OCI-LY1 (cell line): ENCODE data around the gene GABARAPL2.

Experiments
- H2AFZ ChIP-seq: fragments of 200-600 bp; sonication (generic), shearing (Covaris generic); 2 replicates; pipeline ENCODE4 v1.6.0; 2014; ENCODE audit warnings: antibody characterized with exemption, mild to moderate bottlenecking, low read length
- H3F3A ChIP-seq: fragments of 200-600 bp; sonication (generic), shearing (Covaris generic); 2 replicates; pipeline ENCODE4 v1.6.0; 2014; ENCODE audit warnings: mild to moderate bottlenecking, antibody characterized with exemption, low read length, moderate library complexity; ENCODE audit not compliant: insufficient read depth
- H3K27ac ChIP-seq: fragments of 200-600 bp; sonication (generic); 2 replicates; pipeline ENCODE4 v1.5.1; 2014; ENCODE audit warnings: low read length, mixed run types, mild to moderate bottlenecking, low read depth; ENCODE audit not compliant: poor library complexity, severe bottlenecking
- H3K27me3 ChIP-seq: fragments of 200-600 bp; sonication (generic); 2 replicates; pipeline ENCODE4 v1.6.0; 2014; ENCODE audit warnings: antibody characterized with exemption, mild to moderate bottlenecking, low read length, moderate library complexity; ENCODE audit not compliant: insufficient read depth
- H3K36me3 ChIP-seq: fragments of 200-600 bp; sonication (generic); 2 replicates; pipeline ENCODE4 v1.6.1; 2014; ENCODE audit warnings: mild to moderate bottlenecking, antibody characterized with exemption, low read length, moderate library complexity, mixed read lengths; ENCODE audit not compliant: insufficient read depth
- H3K4me1 ChIP-seq: fragments of 200-600 bp; sonication (generic); 2 replicates; pipeline ENCODE4 v1.5.1; 2014; ENCODE audit warnings: mild to moderate bottlenecking, low read length, moderate library complexity; ENCODE audit not compliant: insufficient read depth, severe bottlenecking
- H3K4me2 ChIP-seq: fragments of 200-600 bp; sonication (generic), shearing (Covaris generic); 2 replicates; pipeline ENCODE4 v1.6.1; 2014; ENCODE audit warnings: low read length
- H3K4me3 ChIP-seq: fragments of 200-600 bp; sonication (generic); 2 replicates; pipeline ENCODE4 v1.5.1; 2014; ENCODE audit warnings: low read length, low read depth, mild to moderate bottlenecking, mixed read lengths; ENCODE audit not compliant: poor library complexity, severe bottlenecking
- H3K79me2 ChIP-seq: fragments of 200-600 bp; shearing (Covaris generic); 2 replicates; pipeline ENCODE4 v1.6.1; 2016; ENCODE audit warnings: mixed run types, low read length, mixed read lengths; ENCODE audit not compliant: insufficient read depth
- H3K9ac ChIP-seq: fragments of 200-600 bp; sonication (generic), shearing (Covaris generic); 2 replicates; pipeline ENCODE4 v1.6.1; 2014; ENCODE audit warnings: mild to moderate bottlenecking, low read length, mixed read lengths
- H3K9me2 ChIP-seq: fragments of 200-600 bp; sonication (generic), shearing (Covaris generic); 2 replicates; pipeline ENCODE4 v1.6.1; 2014; ENCODE audit warnings: low read depth, mild to moderate bottlenecking, low read length, mixed read lengths
- H3K9me3 ChIP-seq: fragments of 200-600 bp; shearing (Covaris generic); 2 replicates; pipeline ENCODE4 v1.6.1; 2014; ENCODE audit warnings: low read length, mixed read lengths
- H4K20me1 ChIP-seq: fragments of 200-600 bp; sonication (generic), shearing (Covaris generic); 2 replicates; pipeline ENCODE4 v1.6.0; 2016; ENCODE audit warnings: mild to moderate bottlenecking, low read length; ENCODE audit not compliant: insufficient read depth
- CTCF ChIP-seq: fragments of 200-600 bp; sonication (generic), shearing (Covaris generic); IDR thresholded peaks from 2 replicates; pipeline ENCODE4 v1.5.1; 2017; ENCODE audit warnings: mild to moderate bottlenecking, antibody characterized with exemption, low read length, moderate library complexity, mixed read lengths
- EZH2 ChIP-seq: fragments of 200-600 bp; sonication (generic), shearing (Covaris generic); IDR thresholded peaks from 2 replicates; pipeline ENCODE4 v1.8.0; 2017; ENCODE audit warnings: borderline replicate concordance, mixed run types, mild to moderate bottlenecking, antibody characterized with exemption, low read length, moderate library complexity, mixed read lengths

The GABARAPL2 gene

GRCh38 chr16:75578212-75578611 is 12.0 kb downstream of the GABARAPL2 start:
- Histone ChIP-seq H3F3A (no peaks in the 10 kb centered on the region), H4K20me1 (no peaks in the 10 kb centered on the region), H2AFZ (no peak overlapping the region), H3K36me3 (peaks cover 67% of the 10 kb centered on the region), H3K4me3 (no peak overlapping the region), H3K27ac (no peak overlapping the region), H3K27me3 (no peaks in the 10 kb centered on the region), H3K9me2 (no peaks in the 10 kb centered on the region), H3K79me2 (no peaks in the 10 kb centered on the region), H3K9me3 (no peaks in the 10 kb centered on the region), H3K4me2 (no peak overlapping the region), H3K4me1 (peaks cover 2% of the 10 kb centered on the region), H3K9ac (no peak overlapping the region)
- TF ChIP-seq CTCF = no peak
- no peak for TF ChIP-seq EZH2

GRCh38 chr16:75578725-75579124 is 12.5 kb downstream of the GABARAPL2 start:
- Histone ChIP-seq H3K79me2 (no peaks in the 10 kb centered on the region), H3K9me2 (no peaks in the 10 kb centered on the region), H3K36me3 (peaks cover 62% of the 10 kb centered on the region), H4K20me1 (no peaks in the 10 kb centered on the region), H3K9ac (no peak overlapping the region), H3K4me2 (no peak overlapping the region), H3K9me3 (no peaks in the 10 kb centered on the region), H3K27me3 (no peaks in the 10 kb centered on the region), H3F3A (no peaks in the 10 kb centered on the region), H3K27ac (no peak overlapping the region), H3K4me1 (peaks cover under 1% of the 10 kb centered on the region), H2AFZ (no peak overlapping the region), H3K4me3 (no peak overlapping the region)
- TF ChIP-seq EZH2 (no peak), CTCF (no peak)

DNA sequence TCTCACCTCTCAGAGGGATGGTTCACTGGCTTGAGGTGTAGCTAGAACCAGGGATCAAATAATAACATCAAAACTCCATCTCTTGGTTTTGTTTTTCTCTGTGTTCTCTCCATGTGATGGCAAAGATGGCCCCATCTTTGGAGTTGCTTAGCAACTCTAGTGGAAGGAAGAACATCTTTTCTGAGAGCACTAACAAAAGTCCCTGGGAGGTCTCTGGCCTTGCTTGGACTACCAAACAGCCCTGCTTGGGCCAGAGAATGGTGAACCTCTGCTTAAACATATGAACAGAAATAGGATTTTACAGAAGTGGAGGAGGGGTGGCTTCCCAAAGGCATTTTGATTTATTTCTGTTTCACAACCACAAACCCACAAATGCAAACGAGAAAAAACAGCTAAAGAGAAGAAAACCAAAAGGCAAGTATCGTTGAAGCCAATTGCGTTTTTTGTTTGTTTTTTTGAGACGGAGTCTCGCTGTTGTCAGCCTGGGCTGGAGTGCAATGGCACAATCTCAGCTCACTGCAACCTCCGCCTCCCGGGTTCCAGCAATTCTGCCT is 13.2 kb downstream of the GABARAPL2 start:
- Histone ChIP-seq H3K36me3 (peaks cover 56% of the 10 kb centered on the region), H3K9me3 (no peaks in the 10 kb centered on the region), H3F3A (no peaks in the 10 kb centered on the region), H2AFZ (no peak overlapping the region), H3K27me3 (no peaks in the 10 kb centered on the region), H3K27ac (no peak overlapping the region), H3K9ac (no peak overlapping the region), H3K4me3 (no peak overlapping the region), H3K9me2 (no peaks in the 10 kb centered on the region), H3K4me2 (no peak overlapping the region), H3K4me1 (peaks cover 7% of the 10 kb centered on the region), H4K20me1 (no peaks in the 10 kb centered on the region), H3K79me2 (no peaks in the 10 kb centered on the region)
- TF ChIP-seq CTCF (no peak), EZH2 (no peak)
